Measurements from ENCODE around the gene PSMA7.

DNA sequence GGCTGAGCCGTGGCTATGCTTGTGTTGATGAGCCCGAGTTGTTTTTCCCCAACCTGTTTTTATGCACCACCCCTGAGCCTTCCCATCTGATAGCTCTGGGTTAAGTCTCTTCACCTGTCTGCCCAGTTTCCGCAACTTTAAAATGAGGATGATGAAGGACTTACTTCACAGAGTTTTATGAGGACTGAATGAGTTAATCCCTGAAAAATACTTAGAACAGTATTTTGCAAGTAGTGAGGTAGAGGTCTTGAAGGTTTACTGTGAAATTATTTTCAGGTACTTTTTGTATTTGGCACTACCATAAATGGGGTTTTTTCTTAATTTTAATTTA, 42.9 kb upstream of the PSMA7 start:
- TF ChIP-seq, protein P1, sequence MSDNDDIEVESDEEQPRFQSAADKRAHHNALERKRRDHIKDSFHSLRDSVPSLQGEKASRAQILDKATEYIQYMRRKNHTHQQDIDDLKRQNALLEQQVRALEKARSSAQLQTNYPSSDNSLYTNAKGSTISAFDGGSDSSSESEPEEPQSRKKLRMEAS (IDR thresholded peaks at IDR 0.05): no peak
- TF ChIP-seq CEBPB (IDR thresholded peaks at IDR 0.05; ENCODE audit: low read depth, low read length) (no peak), CTCF (IDR thresholded peaks at IDR 0.05; ENCODE audit: control extremely low read depth in 1 of 3, insufficient read depth in 1 of 3, low read depth in 1 of 3, low read length in 3 of 3) (no peak)
